B cell (primary cell): Measurements from ENCODE around the gene DAPP1. TPM values are rescaled to one million over a fixed set of nuclear protein-coding genes. Genes with fewer than 3 reads are reported as not detected.

Experiments used
- ATAC-seq: fragments of 200-7000 bp; cut with Tn5 transposase; one replicate; pipeline ENCODE4 v1.10.0; 2021; ENCODE audit warnings: low read depth, mild to moderate bottlenecking, moderate number of reproducible peaks, moderate library complexity
- CTCF ChIA-PET: fragments of 350-600 bp; sonication (Branson Sonifier 250); formaldehyde crosslinking; loops from one replicate; lab custom pipeline; 2021; ENCODE audit warnings: antibody characterized with exemption, inconsistent platforms; lab: Charles Lee
- POLR2A ChIA-PET: fragments of 350-600 bp; sonication (Branson Sonifier 250); formaldehyde crosslinking; loops from one replicate; lab custom pipeline; 2021; ENCODE audit warnings: antibody characterized with exemption; lab: Charles Lee
- DNase-seq: peaks from one replicate; pipeline ENCODE4 v3.0.0; 2013
- H2AFZ ChIP-seq: 2 replicates; pipeline ENCODE4 v1.6.1; 2012; ENCODE audit warnings: mild to moderate bottlenecking, low read depth, low read length; ENCODE audit not compliant: insufficient read depth, poor library complexity, severe bottlenecking
- H3K27ac ChIP-seq, 2 donors: 1 replicate in 1 of 2; 2 replicates in 1 of 2; pipeline ENCODE4 v1.5.1; 2012 to 2013; ENCODE audit warnings: low read length in 2 of 2, mild to moderate bottlenecking in 2 of 2, moderate library complexity in 1 of 2
- H3K27me3 ChIP-seq, 4 experiments: fragments of 200-600 bp in 1 of 4; sonication (generic) in 1 of 4; replicated peaks in 1 of 4; 1 replicate in 2 of 4; 2 replicates in 2 of 4; pipeline versions ENCODE4 v1.6.1 to v1.7.0; 2013 to 2016; ENCODE audit warnings: low read length in 3 of 4, mild to moderate bottlenecking in 2 of 4, mixed read lengths in 1 of 4, moderate library complexity in 1 of 4; ENCODE audit not compliant: insufficient read depth in 4 of 4, control insufficient read depth in 3 of 4; ENCODE audit errors: control extremely low read depth in 1 of 4
- H3K36me3 ChIP-seq, 2 experiments: replicated peaks in 1 of 2; 1 replicate in 1 of 2; 2 replicates in 1 of 2; pipeline versions ENCODE4 v1.6.1 to v1.7.1; 2013; ENCODE audit warnings: low read length in 1 of 2; ENCODE audit not compliant: insufficient read depth in 2 of 2, control insufficient read depth in 1 of 2; ENCODE audit errors: control extremely low read depth in 1 of 2, extremely low read depth in 1 of 2
- H3K4me1 ChIP-seq, 2 donors: fragments of 200-600 bp in 1 of 2; sonication (generic) in 1 of 2; 1 replicate in 1 of 2; 2 replicates in 1 of 2; pipeline versions ENCODE4 v1.5.1 to v1.6.1; 2013 to 2017; ENCODE audit warnings: low read length in 2 of 2; ENCODE audit not compliant: control insufficient read depth in 2 of 2, insufficient read depth in 2 of 2
- H3K4me2 ChIP-seq: replicated peaks from 2 replicates; pipeline ENCODE3; 2012; ENCODE audit warnings: mild to moderate bottlenecking, low read depth, low read length; ENCODE audit not compliant: poor library complexity, severe bottlenecking
- H3K4me3 ChIP-seq, 5 experiments: fragments of 200-600 bp in 1 of 5; sonication (generic) in 1 of 5; 1 replicate in 3 of 5; 2 replicates in 2 of 5; pipeline versions ENCODE4 v1.5.1 to v1.7.0; 2011 to 2016; ENCODE audit warnings: low read length in 4 of 5, mild to moderate bottlenecking in 4 of 5, low read depth in 2 of 5, control low read depth in 1 of 5, moderate library complexity in 1 of 5; ENCODE audit not compliant: insufficient read depth in 1 of 5; ENCODE audit errors: control extremely low read depth in 1 of 5, extremely low read depth in 1 of 5
- H3K79me2 ChIP-seq: fragments of 200-600 bp; sonication (generic); one replicate; pipeline ENCODE4 v1.6.0; 2016; ENCODE audit warnings: low read length; ENCODE audit not compliant: control insufficient read depth, insufficient read depth
- H3K9ac ChIP-seq: fragments of 200-600 bp; sonication (generic); 2 replicates; pipeline ENCODE4 v1.6.1; 2017; ENCODE audit warnings: mild to moderate bottlenecking, low read length, moderate library complexity
- H3K9me3 ChIP-seq, 3 donors: one replicate each; pipeline versions ENCODE4 v1.6.1 to v1.7.1; 2013; ENCODE audit warnings: low read length in 2 of 3; ENCODE audit not compliant: control insufficient read depth in 2 of 3, insufficient read depth in 1 of 3; ENCODE audit errors: control extremely low read depth in 1 of 3
- H4K20me1 ChIP-seq: 2 replicates; pipeline ENCODE4 v1.6.0; 2012; ENCODE audit warnings: mild to moderate bottlenecking, low read length; ENCODE audit not compliant: insufficient read depth, control insufficient read depth, poor library complexity, severe bottlenecking
- H3K27ac Mint-ChIP-seq: one replicate; pipeline ENCODE4 v1.8.0; 2021; ENCODE audit warnings: mixed read lengths
- H3K27me3 Mint-ChIP-seq: one replicate; pipeline ENCODE4 v1.8.0; 2021; ENCODE audit warnings: mixed read lengths
- H3K4me1 Mint-ChIP-seq: one replicate; pipeline ENCODE4 v1.8.0; 2021; ENCODE audit warnings: mixed read lengths
- H3K4me3 Mint-ChIP-seq: one replicate; pipeline ENCODE4 v1.8.0; 2021; ENCODE audit warnings: mixed read lengths
- H3K9me3 Mint-ChIP-seq: one replicate; pipeline ENCODE4 v1.8.0; 2022; ENCODE audit warnings: mixed read lengths; ENCODE audit not compliant: insufficient read depth
- EZH2 ChIP-seq: IDR thresholded peaks from 2 replicates; pipeline ENCODE4 v1.6.1; 2012; ENCODE audit warnings: borderline replicate concordance, low read depth, mild to moderate bottlenecking, moderate library complexity, low read length; ENCODE audit not compliant: insufficient read depth, poor library complexity, severe bottlenecking
- WGBS: methylation state at CpG from one replicate; pipeline ENCODE4 v1.1.5; 2013; ENCODE audit warnings: missing lambda C conversion rate; ENCODE audit not compliant: insufficient coverage; 5-methylcytosine and 5-hydroxymethylcytosine counted together
- intact Hi-C: fragments of 100-400 bp; cut with micrococcal nuclease; formaldehyde crosslinking; loops from one replicate; pipeline ENCODE4 v1.10.0; 2022
- polyA plus RNA-seq: library from polyadenylated mRNA; depleted of rRNA; stranded (reverse); fragments of >200 nt; gene quantifications from 2 replicates; pipeline ENCODE4 v1.2.3, GENCODE V29; 2012
- total RNA-seq, 2 donors: library from RNA; stranded (reverse); fragments of 120-200 nt in 1 of 2; gene quantifications; 1 replicate in 1 of 2; 2 replicates in 1 of 2; pipeline versions ENCODE4 v1.2.3 to v1.2.4, GENCODE V29; 2013 to 2022
- TF ChIP-seq, protein P1 (sequence below): fragments of 200-600 bp; IDR thresholded peaks from one replicate; pipeline ENCODE4 v1.8.0; 2022; ENCODE audit warnings: antibody characterized with exemption, mild to moderate bottlenecking

The DAPP1 gene
- total and polyA plus RNA-seq, 2 donors (not counting 1 experiment from before 2014, with no cell fraction given): 82.5 to 166 TPM

GRCh38 chr4:99825272-99825671 is 8.6 kb downstream of the DAPP1 start:
- no peak for ATAC-seq
- no peak for TF ChIP-seq EZH2
- TF ChIP-seq, protein P1, sequence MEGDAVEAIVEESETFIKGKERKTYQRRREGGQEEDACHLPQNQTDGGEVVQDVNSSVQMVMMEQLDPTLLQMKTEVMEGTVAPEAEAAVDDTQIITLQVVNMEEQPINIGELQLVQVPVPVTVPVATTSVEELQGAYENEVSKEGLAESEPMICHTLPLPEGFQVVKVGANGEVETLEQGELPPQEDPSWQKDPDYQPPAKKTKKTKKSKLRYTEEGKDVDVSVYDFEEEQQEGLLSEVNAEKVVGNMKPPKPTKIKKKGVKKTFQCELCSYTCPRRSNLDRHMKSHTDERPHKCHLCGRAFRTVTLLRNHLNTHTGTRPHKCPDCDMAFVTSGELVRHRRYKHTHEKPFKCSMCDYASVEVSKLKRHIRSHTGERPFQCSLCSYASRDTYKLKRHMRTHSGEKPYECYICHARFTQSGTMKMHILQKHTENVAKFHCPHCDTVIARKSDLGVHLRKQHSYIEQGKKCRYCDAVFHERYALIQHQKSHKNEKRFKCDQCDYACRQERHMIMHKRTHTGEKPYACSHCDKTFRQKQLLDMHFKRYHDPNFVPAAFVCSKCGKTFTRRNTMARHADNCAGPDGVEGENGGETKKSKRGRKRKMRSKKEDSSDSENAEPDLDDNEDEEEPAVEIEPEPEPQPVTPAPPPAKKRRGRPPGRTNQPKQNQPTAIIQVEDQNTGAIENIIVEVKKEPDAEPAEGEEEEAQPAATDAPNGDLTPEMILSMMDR: no peak
- peaks cover 76% of the 10 kb centered on the region for H3K4me1 Mint-ChIP-seq
- H3K79me2 ChIP-seq: peaks cover 96% of the 10 kb centered on the region
- H3K4me2 ChIP-seq: peak overlapping the region; percentile 36
- no peak overlapping the region for H3K27ac ChIP-seq
- H3K27me3 Mint-ChIP-seq: no peaks in the 10 kb centered on the region
- no peak overlapping the region for H3K9ac ChIP-seq
- H3K4me1 ChIP-seq: peaks cover 66 to 80% of the 10 kb centered on the region in 2 donors
- no peak overlapping the region for H2AFZ ChIP-seq
- CTCF ChIA-PET: interaction anchor here (1.9 to 2.6 kb wide), 2 partner anchors 13 to 17 kb away, joined by 8 to 16 read pairs; no protein-coding TSS in a partner anchor
- no peaks in the 10 kb centered on the region for H3K27me3 ChIP-seq
- peak overlapping the region; percentile 42 for H3K27ac Mint-ChIP-seq
- H3K4me3 ChIP-seq: no peak overlapping the region
- H3K9me3 ChIP-seq: no peaks in the 10 kb centered on the region
- POLR2A ChIA-PET: no interaction called here
- peaks cover 82% of the 10 kb centered on the region for H4K20me1 ChIP-seq
- DNase-seq: no peak
- intact Hi-C loops: no loop called here
- no peaks in the 10 kb centered on the region for H3K9me3 Mint-ChIP-seq
- peaks cover 2 to 24% of the 10 kb centered on the region in 2 experiments for H3K36me3 ChIP-seq
- WGBS: 84% methylated on average over 3 of the region's 3 CpGs
- H3K4me3 Mint-ChIP-seq: peak overlapping the region; percentile 53

DNA sequence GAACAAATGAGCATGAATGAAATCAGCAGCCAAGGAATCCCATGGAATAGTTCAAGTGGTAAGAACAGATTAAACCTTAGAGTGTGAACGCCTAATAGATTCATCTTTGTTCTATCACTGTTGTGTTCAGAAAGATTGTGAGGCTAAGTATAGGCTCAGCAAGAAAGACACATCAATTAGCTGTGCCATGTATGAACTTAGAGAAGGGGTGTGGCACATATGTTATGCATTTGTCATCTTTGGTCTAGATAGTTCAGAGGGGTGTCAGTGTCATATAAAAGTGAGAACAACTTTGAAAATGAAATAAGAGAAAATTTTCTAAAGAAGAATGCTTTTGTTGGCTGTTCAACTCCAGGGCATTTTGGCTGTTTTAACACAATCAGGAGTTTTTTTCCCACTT is 9.4 kb downstream of the DAPP1 start:
- ATAC-seq (no peak), DNase-seq (no peak)
- no peak overlapping the region for H3K4me3 Mint-ChIP-seq
- H3K4me1 ChIP-seq: peaks cover 59 to 75% of the 10 kb centered on the region in 2 donors
- peaks cover 77% of the 10 kb centered on the region for H3K4me1 Mint-ChIP-seq
- peak overlapping the region in 1 of 2 donors; percentile 13 for H3K27ac ChIP-seq
- H4K20me1 ChIP-seq: peaks cover 84% of the 10 kb centered on the region
- 100% methylated on average over 1 of the region's 1 CpG for WGBS
- TF ChIP-seq, protein P1: no peak
- no peak for TF ChIP-seq EZH2
- no peak overlapping the region for H3K9ac ChIP-seq
- H3K9me3 ChIP-seq: no peaks in the 10 kb centered on the region
- no peaks in the 10 kb centered on the region for H3K9me3 Mint-ChIP-seq
- H3K36me3 ChIP-seq: peaks cover 0 to 25% of the 10 kb centered on the region in 2 experiments
- no peak overlapping the region for H3K4me3 ChIP-seq
- no peaks in the 10 kb centered on the region for H3K27me3 Mint-ChIP-seq
- CTCF ChIA-PET: interaction anchor here (1.0 to 2.6 kb wide), 2 partner anchors 14 to 18 kb away, joined by 6 to 16 read pairs; no protein-coding TSS in a partner anchor
- no peak overlapping the region for H2AFZ ChIP-seq
- H3K27ac Mint-ChIP-seq: no peak overlapping the region
- no peak overlapping the region for H3K4me2 ChIP-seq
- H3K27me3 ChIP-seq: no peaks in the 10 kb centered on the region
- POLR2A ChIA-PET: no interaction called here
- peaks cover 94% of the 10 kb centered on the region for H3K79me2 ChIP-seq
- intact Hi-C loops: no loop called here
